Hematopoietic multipotent progenitor cell treated with erythropoietin and hydrocortisone succinate and interleukin-3 and kit ligand, for 17 days (in vitro differentiated cells): Measurements from ENCODE around the gene PLPP1.

Experiments
- DNase-seq: peaks from one replicate; pipeline ENCODE4 v3.0.0-alpha.2; 2015; ENCODE audit warnings: low spot score

The PLPP1 gene

DNA sequence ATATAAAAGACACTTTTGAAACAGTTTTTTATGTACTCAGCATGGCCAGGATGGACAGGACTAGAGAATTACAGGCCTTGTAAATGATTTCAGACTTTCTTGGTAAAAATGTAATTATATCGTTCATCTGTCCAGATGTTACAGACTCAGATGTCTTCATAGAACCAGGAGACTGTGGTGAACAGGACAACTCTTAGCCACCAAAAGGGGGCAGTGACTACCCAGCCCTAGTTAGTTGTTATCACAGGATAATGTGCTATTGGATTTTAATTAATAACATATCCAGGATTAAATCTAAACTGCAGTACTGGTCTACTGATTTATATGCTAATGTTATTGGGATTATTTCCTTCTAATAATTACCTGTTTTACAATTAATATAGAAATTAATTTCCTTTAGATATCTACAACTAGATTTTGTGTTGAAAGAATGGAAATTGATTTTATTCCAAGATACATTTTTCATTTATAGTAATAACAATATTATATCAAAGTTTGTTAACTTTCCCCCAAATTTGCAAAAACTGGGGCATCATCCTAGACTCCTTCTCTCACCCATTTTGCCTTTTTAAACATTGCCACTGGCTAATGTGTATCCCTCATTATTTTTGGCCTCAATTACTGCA lies 127.6 kb downstream of the PLPP1 start:
- DNase-seq, result peak; percentile 32

DNA sequence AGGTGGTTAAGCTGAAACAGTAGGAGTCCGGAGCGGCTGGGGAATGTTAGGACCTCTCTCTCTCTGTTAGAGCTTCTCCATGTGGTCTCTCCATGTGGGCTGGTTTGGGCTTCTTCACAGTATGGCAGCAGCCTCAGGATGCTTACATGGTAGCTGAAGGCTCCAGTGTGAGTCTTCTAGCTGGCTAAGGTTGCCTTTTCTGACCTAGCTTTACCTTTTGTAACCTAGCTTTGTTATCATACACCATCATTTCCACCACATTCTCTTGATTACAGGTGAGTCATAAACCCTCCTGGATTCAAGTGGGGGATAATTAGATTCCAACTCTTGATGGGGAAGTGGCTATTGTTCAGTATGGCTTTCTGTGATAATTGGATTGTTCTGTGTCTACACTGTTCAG lies 128.5 kb downstream of the PLPP1 start:
- no peak for DNase-seq

DNA sequence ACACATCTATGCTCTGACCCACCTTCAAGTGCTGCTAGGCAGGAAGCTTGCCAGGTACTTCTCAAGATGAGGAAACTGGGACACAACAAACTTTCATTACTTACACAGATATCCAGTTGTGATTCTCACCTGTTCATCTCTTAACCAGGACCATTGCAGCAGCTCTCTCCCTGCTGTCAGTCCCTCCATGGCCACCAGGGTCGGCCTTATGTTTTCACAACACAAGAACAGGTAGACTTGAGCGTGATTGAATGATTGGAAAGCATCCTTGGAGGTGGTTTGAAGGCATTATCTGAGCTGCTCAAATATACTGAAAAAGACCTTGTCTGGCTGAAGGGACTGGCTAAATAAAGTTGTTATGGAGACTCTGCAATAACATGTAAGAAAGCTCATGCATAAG lies 132.6 kb downstream of the PLPP1 start:
- DNase-seq, result no peak

DNA sequence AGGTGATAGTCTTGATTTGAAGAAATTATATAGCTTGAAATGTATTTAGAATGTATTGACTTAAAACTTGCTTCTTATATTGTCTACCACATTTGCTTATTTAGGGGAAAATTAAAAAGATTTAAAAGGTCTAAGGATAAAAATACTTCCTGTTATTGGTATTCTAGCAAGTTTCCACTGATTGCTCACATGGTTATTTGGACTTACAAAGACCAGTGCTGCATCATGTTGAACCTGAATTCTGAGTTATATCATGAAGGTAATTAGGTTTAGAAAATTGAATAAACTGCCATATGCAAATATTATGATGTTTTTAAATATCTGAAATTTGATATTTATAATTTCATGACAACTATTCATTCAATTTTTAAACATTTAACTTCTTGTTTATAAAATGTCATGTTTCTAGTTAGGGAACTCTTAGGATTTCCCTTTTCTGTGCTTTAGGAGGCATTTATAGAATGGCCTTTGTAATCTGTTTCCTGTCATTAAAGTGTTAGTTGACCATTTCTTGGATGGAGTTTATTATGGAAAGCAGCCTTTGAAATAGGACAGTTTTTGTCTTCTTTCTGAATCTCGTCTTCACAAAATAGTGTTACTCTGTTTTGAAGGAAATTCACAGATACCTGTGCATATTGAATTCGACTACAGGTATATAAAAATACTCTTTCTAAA lies 141.1 kb downstream of the PLPP1 start:
- DNase-seq, result no peak

DNA sequence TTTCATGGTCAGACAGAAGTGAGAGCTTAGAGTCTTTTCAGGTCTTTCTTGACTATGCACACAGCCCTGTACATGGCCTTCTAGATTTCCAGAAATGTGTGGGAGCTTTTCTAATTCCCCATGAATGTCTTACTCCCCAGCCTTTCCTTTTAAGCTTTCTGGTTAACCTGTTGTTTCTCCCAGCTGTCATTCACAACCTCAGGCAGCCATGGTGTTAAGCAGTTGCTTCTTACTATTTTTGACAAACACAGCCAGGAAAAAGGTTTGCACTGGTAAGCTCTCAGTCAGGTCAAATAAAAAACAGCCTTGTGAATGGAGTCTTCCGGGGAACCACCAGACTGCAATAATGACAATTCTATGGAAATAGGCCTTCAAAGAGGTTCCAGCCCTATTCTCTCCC lies 142.1 kb downstream of the PLPP1 start:
- DNase-seq, result no peak

DNA sequence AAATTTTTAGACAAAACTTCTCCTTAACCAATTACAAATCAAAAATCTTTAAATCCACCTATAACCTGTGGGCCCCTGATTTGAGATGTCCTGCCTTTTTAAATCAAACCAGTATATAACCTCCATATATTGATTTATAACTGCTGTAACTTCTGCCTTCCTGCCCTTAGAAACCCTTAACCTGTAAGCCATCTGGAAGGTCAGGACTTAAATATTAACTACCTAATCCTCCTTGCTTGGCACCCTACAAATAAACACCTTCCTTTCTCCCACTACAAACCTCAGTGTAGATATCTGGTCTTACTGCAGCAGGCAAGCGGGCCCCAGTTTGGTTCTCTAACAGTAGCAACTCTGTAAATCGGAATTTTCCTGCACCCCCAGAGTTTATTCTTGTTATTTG lies 143.1 kb downstream of the PLPP1 start:
- no peak for DNase-seq

DNA sequence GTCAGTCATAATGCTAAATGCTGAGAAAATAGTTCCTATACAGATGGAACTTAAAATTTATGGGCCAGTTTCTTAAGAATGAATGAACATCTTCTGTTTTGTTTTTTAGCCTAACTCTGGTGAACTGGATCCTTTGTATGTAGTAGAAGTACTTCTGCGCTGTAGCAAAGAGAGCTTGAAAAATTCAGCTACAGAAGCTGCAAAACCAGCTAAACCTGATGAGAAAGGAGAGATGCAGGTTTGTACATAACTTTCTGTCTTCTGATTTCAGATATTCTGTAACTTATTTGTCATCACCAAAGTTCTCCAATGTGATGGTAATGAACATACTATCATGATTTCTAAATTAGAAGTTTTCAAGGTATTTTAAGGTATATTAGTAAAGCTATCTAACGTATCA lies 146.9 kb downstream of the PLPP1 start:
- DNase-seq, result no peak

DNA sequence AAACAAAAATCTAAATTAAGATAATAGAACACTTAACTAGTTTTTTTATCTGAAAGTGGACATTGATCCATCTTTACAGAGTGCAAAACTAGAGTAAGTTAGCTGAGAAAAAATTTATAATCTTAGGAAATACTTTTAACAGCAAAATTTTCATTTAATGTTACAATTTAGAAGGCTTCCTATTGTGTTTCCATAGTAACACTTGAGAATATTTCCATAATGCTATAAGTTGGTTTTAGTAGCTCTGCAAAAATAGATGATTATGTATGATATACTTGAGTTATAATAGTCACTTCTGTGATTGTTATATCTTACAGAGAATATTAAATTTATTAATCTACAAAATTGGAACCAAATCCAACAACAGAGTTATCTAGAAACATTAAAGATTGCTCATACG lies 148.4 kb downstream of the PLPP1 start:
- DNase-seq, result no peak

DNA sequence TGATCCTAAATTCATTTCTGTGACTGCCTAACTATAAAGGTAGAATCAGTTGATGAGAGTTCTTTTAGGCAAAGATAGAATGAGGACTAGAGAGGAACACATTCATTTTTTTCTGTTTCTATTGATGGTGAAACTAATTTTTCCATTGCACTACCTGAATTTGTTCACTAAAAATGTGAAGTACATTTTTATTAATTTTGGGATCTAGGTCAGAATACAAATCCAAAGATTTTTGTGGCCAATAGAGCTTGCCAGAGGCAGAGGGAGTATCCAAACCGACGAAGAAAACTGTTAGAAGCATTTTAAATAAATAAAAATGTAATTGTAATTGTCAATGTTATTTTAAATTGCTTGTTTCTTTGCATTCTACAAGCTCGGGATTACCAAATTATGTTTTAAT lies 148.9 kb downstream of the PLPP1 start:
- no peak for DNase-seq

DNA sequence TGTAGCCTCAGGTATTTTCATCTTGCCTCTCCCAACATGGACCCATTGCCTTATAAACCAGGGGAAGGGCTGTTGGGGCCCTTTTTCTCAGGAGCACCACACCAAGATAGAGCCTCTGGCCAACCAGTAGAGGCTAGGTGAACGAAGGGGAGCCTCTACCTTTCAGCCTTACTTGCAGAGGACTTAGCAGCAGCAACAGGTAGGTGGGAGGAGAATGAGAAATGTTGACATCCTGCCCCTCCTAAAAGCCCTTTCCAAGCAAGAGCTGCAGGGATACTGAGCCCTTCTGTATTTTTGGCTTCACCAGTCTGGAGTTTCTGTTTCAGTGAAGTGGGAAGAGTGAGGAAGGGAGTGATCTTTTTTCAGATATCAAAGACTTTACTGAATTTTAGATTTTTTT lies 149.5 kb downstream of the PLPP1 start:
- no peak for DNase-seq

DNA sequence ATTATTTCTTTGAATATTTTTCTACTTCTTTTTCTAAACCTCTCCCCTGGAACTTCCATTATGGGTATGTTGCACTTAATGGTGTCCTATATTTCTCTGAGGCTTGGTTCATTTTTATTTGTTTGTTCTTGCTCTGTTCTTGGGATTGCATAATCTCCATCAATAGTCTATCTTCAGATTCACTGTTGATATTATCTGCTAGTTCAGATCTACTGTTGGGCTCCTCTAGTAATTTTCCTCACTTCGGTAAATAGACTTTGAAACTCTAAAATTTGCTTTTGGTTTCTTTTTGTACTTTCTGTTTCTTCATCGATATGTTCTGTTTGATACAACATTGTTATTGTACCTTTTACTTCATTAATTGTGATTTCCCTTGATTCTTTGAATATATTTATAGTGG lies 150.7 kb downstream of the PLPP1 start:
- DNase-seq, result no peak

DNA sequence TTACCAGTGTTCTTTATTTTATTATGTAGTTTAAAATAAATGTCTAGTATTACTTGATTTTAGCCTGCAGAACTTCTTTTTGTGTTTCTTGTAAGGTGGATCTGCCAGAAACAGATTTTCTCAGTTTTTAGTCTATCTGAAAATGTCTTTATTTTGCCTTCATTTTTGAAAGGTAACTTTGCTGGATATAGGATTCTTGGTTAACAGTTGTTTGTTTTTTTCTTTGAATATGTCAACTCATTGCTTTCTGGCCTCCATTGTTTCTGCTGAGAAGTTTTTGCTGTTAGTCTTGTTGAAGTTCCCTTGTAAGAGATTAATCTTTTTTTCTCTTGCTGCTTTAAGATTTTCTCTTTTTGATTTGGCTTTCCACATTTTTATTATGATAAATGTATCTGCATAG lies 151.5 kb downstream of the PLPP1 start:
- no peak for DNase-seq

DNA sequence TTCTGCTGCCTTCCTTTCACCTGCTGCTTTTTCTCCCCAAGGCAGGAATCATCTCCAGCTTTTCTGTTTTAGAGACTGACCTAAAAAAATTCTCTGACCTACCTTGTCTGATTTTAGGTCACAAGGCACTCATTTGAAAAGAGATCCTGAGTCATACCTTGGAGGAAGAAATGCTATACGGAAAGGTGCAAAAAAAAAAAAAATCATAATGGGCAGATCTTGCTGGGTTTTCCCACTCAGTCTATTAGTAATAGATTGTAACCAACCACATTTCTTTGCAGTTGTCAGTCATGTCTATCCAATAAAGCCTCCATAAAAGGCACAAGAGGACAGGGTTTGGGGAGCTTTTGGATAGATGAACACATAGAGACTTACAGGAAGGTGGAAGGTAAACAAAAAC lies 157.0 kb downstream of the PLPP1 start:
- no peak for DNase-seq
